HG02571 (cell line): Measurements from ENCODE around the gene UGT1A8.
"Not testable (repeated sequence)": the region's sequence is repeated elsewhere in the genome, so short reads cannot be mapped to it uniquely, and the experiment has no call there.

Experiments
- ATAC-seq: cut with Tn5 transposase; IDR thresholded peaks from one replicate; pipeline ENCODE4 v1.9.1; 2021; ENCODE audit warnings: mild to moderate bottlenecking, moderate library complexity; ENCODE audit not compliant: unreplicated experiment

UGT1A8 gene

GRCh38 chr2:233711312-233712008, 94.0 kb downstream of the UGT1A8 start:
- ATAC-seq = peak; percentile 53

- no peak for ATAC-seq
These were observed 95.3 kb downstream of the UGT1A8 start, which contains the start of gene UGT1A5 for GRCh38 chr2:233712611-233713261. TSS of gene UGT1A5 (plus strand) at chr2:233712907. CDS start at chr2:233712992, 85 bp downstream.

- ATAC-seq = no peak
These were observed 95.8 kb downstream of the UGT1A8 start for GRCh38 chr2:233713262-233713615.

- ATAC-seq = no peak
These were observed 96.7 kb downstream of the UGT1A8 start for GRCh38 chr2:233714121-233714520.

- no peak for ATAC-seq
These were observed 101.1 kb downstream of the UGT1A8 start, which contains the start of gene UGT1A4 for GRCh38 chr2:233718552-233718951. TSS of gene UGT1A4 (plus strand) at chr2:233718736. CDS start at chr2:233718821, 85 bp downstream.

GRCh38 chr2:233728723-233729301, 111.4 kb downstream of the UGT1A8 start, which contains the start of gene UGT1A3:
TSS of gene UGT1A3 (plus strand) at chr2:233729042. CDS start at chr2:233729127, 85 bp downstream.
- no peak for ATAC-seq

GRCh38 chr2:233736868-233737653, 119.6 kb downstream of the UGT1A8 start:
- ATAC-seq = not testable (repeated sequence)

GRCh38 chr2:233740870-233741269, 123.4 kb downstream of the UGT1A8 start:
- ATAC-seq = no peak

GRCh38 chr2:233743464-233744259, 126.2 kb downstream of the UGT1A8 start:
- no peak for ATAC-seq

- ATAC-seq = no peak
These were observed 127.8 kb downstream of the UGT1A8 start for GRCh38 chr2:233745073-233745755.

GRCh38 chr2:233745838-233746237, 128.4 kb downstream of the UGT1A8 start:
- ATAC-seq = not testable (repeated sequence)

GRCh38 chr2:233746475-233747282, 129.2 kb downstream of the UGT1A8 start:
- ATAC-seq = no peak

- no peak for ATAC-seq
These were observed 129.8 kb downstream of the UGT1A8 start for GRCh38 chr2:233747283-233747544.

- not testable (repeated sequence) for ATAC-seq
These were observed 133.3 kb downstream of the UGT1A8 start for GRCh38 chr2:233750689-233751088.

- not testable (repeated sequence) for ATAC-seq
These were observed 134.0 kb downstream of the UGT1A8 start for GRCh38 chr2:233751212-233752009.

- ATAC-seq = no peak
These were observed 137.6 kb downstream of the UGT1A8 start for GRCh38 chr2:233754872-233755611.

- no peak for ATAC-seq
These were observed 139.1 kb downstream of the UGT1A8 start for GRCh38 chr2:233756429-233757081.
